ENCODE data around the gene CYP3A5. TPM values are rescaled to one million over a fixed set of nuclear protein-coding genes. Genes with fewer than 3 reads are reported as not detected.

Gene CYP3A5
- total and polyA plus RNA-seq, 2 of the 4 experiments (the other 2 are of a cell fraction): not detected

- H2AK9ac ChIP-seq (replicated peaks; ENCODE audit: low read depth, low read length, poor library complexity): no peak overlapping the region
- no peaks in the 10 kb centered on the region for H4K20me1 ChIP-seq (ENCODE audit: insufficient read depth, low read length)
- H4K8ac ChIP-seq (ENCODE audit: low read depth in 2 of 2, low read length in 2 of 2): no peak overlapping the region
- H2BK120ac ChIP-seq (ENCODE audit: low read depth, low read length): no peak overlapping the region
- H3K56ac ChIP-seq (ENCODE audit: extremely low read depth, insufficient read depth, low read length): no peak overlapping the region
- no peak overlapping the region for H3K9ac ChIP-seq (ENCODE audit: low read depth, low read length)
- H3K27me3 ChIP-seq (ENCODE audit: control insufficient read depth, insufficient read depth, low read length): no peaks in the 10 kb centered on the region; the same call in 1 of the 2 replicates
- no peak overlapping the region for H2AK5ac ChIP-seq (ENCODE audit: low read depth, low read length)
- H2BK15ac ChIP-seq (ENCODE audit: low read depth, low read length): no peak overlapping the region
- no peaks in the 10 kb centered on the region for H3K4me1 ChIP-seq (ENCODE audit: control insufficient read depth, insufficient read depth, low read length)
- no peak overlapping the region for H3K4me3 ChIP-seq (ENCODE audit: insufficient read depth, low read depth, low read length)
- CTCF ChIA-PET: no interaction called here
- in situ Hi-C loops (cut with MboI; ENCODE audit: low sequenced_read_pairs): no loop called here
- no peaks in the 10 kb centered on the region for H3K9me3 ChIP-seq (ENCODE audit: control insufficient read depth, insufficient read depth, low read length)
- H4K91ac ChIP-seq (ENCODE audit: insufficient read depth, low read depth, low read length): no peak overlapping the region
- no peak overlapping the region for H2BK5ac ChIP-seq (ENCODE audit: low read depth, low read length, poor library complexity, severe bottlenecking)
- intact Hi-C loops (cut with micrococcal nuclease): no loop called here
- H3K18ac ChIP-seq (ENCODE audit: low read depth, low read length): no peak overlapping the region
- H3K4ac ChIP-seq (ENCODE audit: low read depth, low read length): no peak overlapping the region
- no peak overlapping the region for H3K27ac ChIP-seq (ENCODE audit: insufficient read depth, low read length)
- no CpG with 5 or more reads among the region's 4 CpGs for WGBS, 2 experiments (ENCODE audit: extremely low coverage in 2 of 2, insufficient read length in 1 of 2)
- ATAC-seq (ENCODE audit: low read depth) (peak; percentile 48; the same call in 1 of the 2 replicates), DNase-seq (peak; percentile 22)
- no peak overlapping the region for H3K23ac ChIP-seq (ENCODE audit: low read depth, low read length)
- no peak overlapping the region for H2BK20ac ChIP-seq (ENCODE audit: low read depth, low read length)
- POLR2A ChIA-PET (ENCODE audit: unreplicated experiment): no interaction called here
- no peak overlapping the region for H2AFZ ChIP-seq (replicated peaks; ENCODE audit: low read length, poor library complexity)
- no peak overlapping the region for H4K5ac ChIP-seq (ENCODE audit: low read depth, low read length)
- no peak overlapping the region for H3K4me2 ChIP-seq (ENCODE audit: low read depth, low read length)
- H3K36me3 ChIP-seq (ENCODE audit: control insufficient read depth, insufficient read depth, low read length): no peaks in the 10 kb centered on the region
- no TSS peak for BruUV-seq (replicated peaks)
- no peak overlapping the region for H3K14ac ChIP-seq (replicated peaks; ENCODE audit: low read depth, low read length)
- dilution Hi-C loops (cut with HindIII; ENCODE audit: low sequenced_read_pairs, unreplicated experiment): no loop called here
- no peaks in the 10 kb centered on the region; the same call in 1 of the 2 replicates for H3K9me1 ChIP-seq (ENCODE audit: insufficient read depth, low read length)
- no peak for TF ChIP-seq CHD1 (IDR thresholded peaks at IDR 0.05; ENCODE audit: low read depth, low read length)
- TF ChIP-seq USF2 (IDR thresholded peaks at IDR 0.05; ENCODE audit: low read depth, low read length): no peak
- TF ChIP-seq FOS (IDR thresholded peaks at IDR 0.05; ENCODE audit: low read depth, low read length): no peak
- TF ChIP-seq SMC3 (IDR thresholded peaks at IDR 0.05; ENCODE audit: low read depth, low read length): no peak
- TF ChIP-seq MXI1 (IDR thresholded peaks at IDR 0.05; ENCODE audit: borderline replicate concordance, low read depth, low read length): no peak
- no peak for TF ChIP-seq RFX5 (IDR thresholded peaks at IDR 0.05; ENCODE audit: low read depth, low read length)
- TF ChIP-seq RAD21 (IDR thresholded peaks at IDR 0.05; ENCODE audit: low read length): no peak
- TF ChIP-seq RCOR1 (IDR thresholded peaks at IDR 0.05; ENCODE audit: insufficient replicate concordance, low read length): no peak
- no peak for TF ChIP-seq MAZ (IDR thresholded peaks at IDR 0.05; ENCODE audit: borderline replicate concordance, low read depth, low read length)
- no peak for TF ChIP-seq ELK1 (IDR thresholded peaks at IDR 0.05; ENCODE audit: borderline replicate concordance, low read depth, low read length)
- TF ChIP-seq BHLHE40 (IDR thresholded peaks at IDR 0.05; ENCODE audit: low read depth, low read length): no peak
- no peak for TF ChIP-seq CEBPB (IDR thresholded peaks at IDR 0.05; ENCODE audit: low read depth, low read length)
- TF ChIP-seq MAFK (IDR thresholded peaks at IDR 0.05; ENCODE audit: low read depth, low read length): no peak
- H3K79me1 ChIP-seq (ENCODE audit: low read depth in 1 of 2, low read length in 2 of 2): no peaks in the 10 kb centered on the region
These were observed 780 bp downstream of the CYP3A5 start for GRCh38 chr7:99679032-99679399.

All from IMR-90 (cell line).